HEK293 (cell line): ENCODE data around the gene PEX14.
A peak's percentile ranks its signal among the peaks of the same experiment; 100 is the strongest.

Source experiments
- CTCF ChIP-seq: fragments of 450-650 bp; formaldehyde crosslinking; IDR thresholded peaks from 2 replicates; pipeline ENCODE4 v1.5.1; 2016; ENCODE audit warnings: missing biosample characterization, missing genetic modification characterization
- GLI4 ChIP-seq: fragments of 450-650 bp; formaldehyde crosslinking; IDR thresholded peaks from 2 replicates; pipeline ENCODE4 v1.5.1; 2016; ENCODE audit warnings: missing biosample characterization, missing genetic modification characterization
- HOXA7 ChIP-seq: sonication (generic); formaldehyde crosslinking; IDR thresholded peaks from 2 replicates; pipeline ENCODE4 v1.8.1; 2022; ENCODE audit warnings: missing genetic modification reagents, borderline replicate concordance
- IKZF3 ChIP-seq: fragments of 450-650 bp; IDR thresholded peaks from 2 replicates; pipeline ENCODE4 v1.5.0; 2018; ENCODE audit warnings: missing biosample characterization, mild to moderate bottlenecking, missing genetic modification characterization, moderate library complexity
- KLF1 ChIP-seq: fragments of 450-650 bp; formaldehyde crosslinking; IDR thresholded peaks from 2 replicates; pipeline ENCODE4 v1.5.1; 2016; ENCODE audit warnings: missing biosample characterization, missing genetic modification characterization
- OSR2 ChIP-seq: fragments of 450-650 bp; formaldehyde crosslinking; IDR thresholded peaks from 2 replicates; pipeline ENCODE4 v1.5.1; 2016; ENCODE audit warnings: missing biosample characterization, missing genetic modification characterization
- SCRT2 ChIP-seq: fragments of 450-650 bp; formaldehyde crosslinking; IDR thresholded peaks from 2 replicates; pipeline ENCODE4 v1.5.1; 2016; ENCODE audit warnings: missing biosample characterization, missing genetic modification characterization
- SETDB1 ChIP-seq: IDR thresholded peaks from one replicate; pipeline ENCODE4 v1.6.1; 2017; ENCODE audit warnings: mild to moderate bottlenecking, low read length, moderate library complexity, mixed read lengths; ENCODE audit not compliant: insufficient read length
- SP2 ChIP-seq: fragments of 450-650 bp; formaldehyde crosslinking; IDR thresholded peaks from 2 replicates; pipeline ENCODE4 v1.5.1; 2016; ENCODE audit warnings: missing biosample characterization, missing genetic modification characterization
- YY1 ChIP-seq: fragments of 450-650 bp; formaldehyde crosslinking; IDR thresholded peaks from 2 replicates; pipeline ENCODE4 v1.5.1; 2018; ENCODE audit warnings: missing biosample characterization, missing genetic modification characterization
- ZBTB17 ChIP-seq: fragments of 450-650 bp; formaldehyde crosslinking; IDR thresholded peaks from 2 replicates; pipeline ENCODE4 v1.5.1; 2016; ENCODE audit warnings: missing biosample characterization, missing genetic modification characterization
- ZBTB8A ChIP-seq: fragments of 450-650 bp; formaldehyde crosslinking; IDR thresholded peaks from 2 replicates; pipeline ENCODE4 v1.5.1; 2016; ENCODE audit warnings: missing biosample characterization, missing genetic modification characterization
- ZNF132 ChIP-seq: fragments of 450-650 bp; formaldehyde crosslinking; IDR thresholded peaks from 2 replicates; pipeline ENCODE4 v1.5.1; 2017; ENCODE audit warnings: missing biosample characterization, missing genetic modification characterization, borderline replicate concordance
- ZNF16 ChIP-seq: fragments of 450-650 bp; formaldehyde crosslinking; IDR thresholded peaks from 2 replicates; pipeline ENCODE4 v1.5.1; 2016; ENCODE audit warnings: low read depth, missing biosample characterization, missing genetic modification characterization
- ZNF174 ChIP-seq: fragments of 450-650 bp; formaldehyde crosslinking; IDR thresholded peaks from 2 replicates; pipeline ENCODE4 v1.5.0; 2017; ENCODE audit warnings: missing biosample characterization, mild to moderate bottlenecking, missing genetic modification characterization
- ZNF211 ChIP-seq: fragments of 450-650 bp; formaldehyde crosslinking; IDR thresholded peaks from 2 replicates; pipeline ENCODE4 v1.5.1; 2016; ENCODE audit warnings: low read depth, missing biosample characterization, missing genetic modification characterization
- ZNF23 ChIP-seq: fragments of 450-650 bp; formaldehyde crosslinking; IDR thresholded peaks from 2 replicates; pipeline ENCODE4 v1.5.1; 2016; ENCODE audit warnings: missing biosample characterization, missing genetic modification characterization, borderline replicate concordance
- ZNF302 ChIP-seq: fragments of 450-650 bp; formaldehyde crosslinking; IDR thresholded peaks from 2 replicates; pipeline ENCODE4 v1.5.1; 2016; ENCODE audit warnings: missing biosample characterization, missing genetic modification characterization, low read depth
- ZNF423 ChIP-seq: fragments of 450-650 bp; formaldehyde crosslinking; IDR thresholded peaks from 2 replicates; pipeline ENCODE4 v1.5.1; 2016; ENCODE audit warnings: missing biosample characterization, missing genetic modification characterization
- ZNF433 ChIP-seq: fragments of 450-650 bp; formaldehyde crosslinking; IDR thresholded peaks from 2 replicates; pipeline ENCODE4 v1.5.1; 2016; ENCODE audit warnings: missing biosample characterization, missing genetic modification characterization, low read depth
- ZNF48 ChIP-seq: fragments of 450-650 bp; formaldehyde crosslinking; IDR thresholded peaks from 2 replicates; pipeline ENCODE4 v1.5.1; 2016; ENCODE audit warnings: missing biosample characterization, missing genetic modification characterization
- ZNF510 ChIP-seq: fragments of 450-650 bp; formaldehyde crosslinking; IDR thresholded peaks from 2 replicates; pipeline ENCODE4 v1.5.1; 2018; ENCODE audit warnings: mild to moderate bottlenecking, missing genetic modification characterization, missing biosample characterization; ENCODE audit not compliant: insufficient replicate concordance
- ZNF513 ChIP-seq: fragments of 450-650 bp; IDR thresholded peaks from 2 replicates; pipeline ENCODE4 v1.5.1; 2018; ENCODE audit warnings: missing biosample characterization, missing genetic modification characterization
- ZNF529 ChIP-seq: fragments of 450-650 bp; formaldehyde crosslinking; IDR thresholded peaks from 2 replicates; pipeline ENCODE4 v1.5.1; 2017; ENCODE audit warnings: missing genetic modification characterization, missing biosample characterization; ENCODE audit not compliant: insufficient replicate concordance
- ZNF530 ChIP-seq: fragments of 450-650 bp; formaldehyde crosslinking; IDR thresholded peaks from 2 replicates; pipeline ENCODE4 v1.5.1; 2016; ENCODE audit warnings: low read depth, missing biosample characterization, missing genetic modification characterization
- ZNF571 ChIP-seq: fragments of 450-650 bp; formaldehyde crosslinking; IDR thresholded peaks from 2 replicates; pipeline ENCODE4 v1.5.0; 2017; ENCODE audit warnings: missing biosample characterization, missing genetic modification characterization
- ZNF701 ChIP-seq: fragments of 450-650 bp; formaldehyde crosslinking; IDR thresholded peaks from 2 replicates; pipeline ENCODE4 v1.5.1; 2016; ENCODE audit warnings: missing biosample characterization, missing genetic modification characterization
- ZSCAN5A ChIP-seq: fragments of 450-650 bp; formaldehyde crosslinking; IDR thresholded peaks from 2 replicates; pipeline ENCODE4 v1.5.1; 2016; ENCODE audit warnings: missing biosample characterization, missing genetic modification characterization
- TF ChIP-seq, protein P1 (sequence below): fragments of 450-650 bp; formaldehyde crosslinking; IDR thresholded peaks from 2 replicates; pipeline ENCODE4 v1.5.1; 2016; ENCODE audit warnings: missing biosample characterization, missing genetic modification characterization, borderline replicate concordance
- TF ChIP-seq, protein P2 (sequence below): fragments of 450-650 bp; formaldehyde crosslinking; IDR thresholded peaks from 2 replicates; pipeline ENCODE4 v1.5.1; 2016; ENCODE audit warnings: missing biosample characterization, missing genetic modification characterization, low read depth

Gene PEX14

GRCh38 chr1:10472220-10473144 lies 2.3 kb upstream of the PEX14 start, which contains the start of gene DFFA (continued):
- TF ChIP-seq ZNF571 (no peak), ZNF16 (no peak), YY1 (tag by site-specific recombination) (peak; percentile 78), ZSCAN5A (tag by site-specific recombination) (no peak), OSR2 (tag by site-specific recombination) (no peak), ZNF23 (tag by site-specific recombination) (no peak), ZNF529 (tag by site-specific recombination) (no peak), ZNF433 (tag by site-specific recombination) (no peak), CTCF (tag by site-specific recombination) (peak; percentile 33; the same call in 1 of the 2 replicates), ZNF530 (tag by site-specific recombination) (no peak), ZNF174 (tag by site-specific recombination) (no peak), KLF1 (tag by site-specific recombination) (peak; percentile 54; the same call in 1 of the 2 replicates), ZNF423 (tag by site-specific recombination) (no peak), ZNF701 (no peak), ZNF510 (tag by site-specific recombination) (no peak), HOXA7 (CRISPR knock-in tag) (no peak), ZNF48 (tag by site-specific recombination) (no peak), ZNF302 (tag by site-specific recombination) (no peak), SP2 (tag by site-specific recombination) (peak; percentile 60), GLI4 (tag by site-specific recombination) (no peak), ZNF132 (tag by site-specific recombination) (no peak), SCRT2 (tag by site-specific recombination) (0 out of 2 replicates have a peak, but pooled peaks have one; percentile 51), IKZF3 (no peak), ZNF211 (tag by site-specific recombination) (no peak), ZBTB8A (0 out of 2 replicates have a peak, but pooled peaks have one; percentile 13), ZBTB17 (tag by site-specific recombination) (peak; percentile 94), SETDB1 (no peak), ZNF513 (tag by site-specific recombination) (no peak)
- TF ChIP-seq, protein P1, sequence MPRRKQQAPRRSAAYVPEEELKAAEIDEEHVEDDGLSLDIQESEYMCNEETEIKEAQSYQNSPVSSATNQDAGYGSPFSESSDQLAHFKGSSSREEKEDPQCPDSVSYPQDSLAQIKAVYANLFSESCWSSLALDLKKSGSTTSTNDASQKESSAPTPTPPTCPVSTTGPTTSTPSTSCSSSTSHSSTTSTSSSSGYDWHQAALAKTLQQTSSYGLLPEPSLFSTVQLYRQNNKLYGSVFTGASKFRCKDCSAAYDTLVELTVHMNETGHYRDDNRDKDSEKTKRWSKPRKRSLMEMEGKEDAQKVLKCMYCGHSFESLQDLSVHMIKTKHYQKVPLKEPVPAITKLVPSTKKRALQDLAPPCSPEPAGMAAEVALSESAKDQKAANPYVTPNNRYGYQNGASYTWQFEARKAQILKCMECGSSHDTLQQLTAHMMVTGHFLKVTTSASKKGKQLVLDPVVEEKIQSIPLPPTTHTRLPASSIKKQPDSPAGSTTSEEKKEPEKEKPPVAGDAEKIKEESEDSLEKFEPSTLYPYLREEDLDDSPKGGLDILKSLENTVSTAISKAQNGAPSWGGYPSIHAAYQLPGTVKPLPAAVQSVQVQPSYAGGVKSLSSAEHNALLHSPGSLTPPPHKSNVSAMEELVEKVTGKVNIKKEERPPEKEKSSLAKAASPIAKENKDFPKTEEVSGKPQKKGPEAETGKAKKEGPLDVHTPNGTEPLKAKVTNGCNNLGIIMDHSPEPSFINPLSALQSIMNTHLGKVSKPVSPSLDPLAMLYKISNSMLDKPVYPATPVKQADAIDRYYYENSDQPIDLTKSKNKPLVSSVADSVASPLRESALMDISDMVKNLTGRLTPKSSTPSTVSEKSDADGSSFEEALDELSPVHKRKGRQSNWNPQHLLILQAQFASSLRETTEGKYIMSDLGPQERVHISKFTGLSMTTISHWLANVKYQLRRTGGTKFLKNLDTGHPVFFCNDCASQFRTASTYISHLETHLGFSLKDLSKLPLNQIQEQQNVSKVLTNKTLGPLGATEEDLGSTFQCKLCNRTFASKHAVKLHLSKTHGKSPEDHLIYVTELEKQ (tag by site-specific recombination) = no peak
- TF ChIP-seq, protein P2, sequence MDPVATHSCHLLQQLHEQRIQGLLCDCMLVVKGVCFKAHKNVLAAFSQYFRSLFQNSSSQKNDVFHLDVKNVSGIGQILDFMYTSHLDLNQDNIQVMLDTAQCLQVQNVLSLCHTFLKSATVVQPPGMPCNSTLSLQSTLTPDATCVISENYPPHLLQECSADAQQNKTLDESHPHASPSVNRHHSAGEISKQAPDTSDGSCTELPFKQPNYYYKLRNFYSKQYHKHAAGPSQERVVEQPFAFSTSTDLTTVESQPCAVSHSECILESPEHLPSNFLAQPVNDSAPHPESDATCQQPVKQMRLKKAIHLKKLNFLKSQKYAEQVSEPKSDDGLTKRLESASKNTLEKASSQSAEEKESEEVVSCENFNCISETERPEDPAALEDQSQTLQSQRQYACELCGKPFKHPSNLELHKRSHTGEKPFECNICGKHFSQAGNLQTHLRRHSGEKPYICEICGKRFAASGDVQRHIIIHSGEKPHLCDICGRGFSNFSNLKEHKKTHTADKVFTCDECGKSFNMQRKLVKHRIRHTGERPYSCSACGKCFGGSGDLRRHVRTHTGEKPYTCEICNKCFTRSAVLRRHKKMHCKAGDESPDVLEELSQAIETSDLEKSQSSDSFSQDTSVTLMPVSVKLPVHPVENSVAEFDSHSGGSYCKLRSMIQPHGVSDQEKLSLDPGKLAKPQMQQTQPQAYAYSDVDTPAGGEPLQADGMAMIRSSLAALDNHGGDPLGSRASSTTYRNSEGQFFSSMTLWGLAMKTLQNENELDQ (tag by site-specific recombination) = no peak
